ENCODE data around the gene PNLIPRP1.

Gene PNLIPRP1

GRCh38 chr10:116590590-116591444, at the start of gene PNLIPRP1:
TSS of gene PNLIPRP1 (plus strand) at chr10:116590959. CDS start at chr10:116591130, 171 bp downstream.
- in situ Hi-C loops (cut with HindIII; ENCODE audit: low pct_ligation_motif_present, low sequenced_read_pairs), result no loop called here
- no peaks in the 10 kb centered on the region for H3K36me3 ChIP-seq (replicated peaks)
- no peak for DNase-seq
- H3K4me3 ChIP-seq (ENCODE audit: low read depth, low read length), result no peak within 1 kb of the TSS
- no peak within 1 kb of the TSS for H3K27ac ChIP-seq
- H3K27me3 ChIP-seq (replicated peaks), result no peaks in the 10 kb centered on the region
- no peak for TF ChIP-seq CTCF (IDR thresholded peaks at IDR 0.05; ENCODE audit: low read depth, low read length, missing control alignments)

- TF ChIP-seq CTCF (IDR thresholded peaks at IDR 0.05; ENCODE audit: low read depth, low read length, missing control alignments), result no peak
- no peak overlapping the region for H3K27ac ChIP-seq
- H3K4me3 ChIP-seq (ENCODE audit: low read depth, low read length), result no peak overlapping the region
- H3K36me3 ChIP-seq (replicated peaks), result no peaks in the 10 kb centered on the region
- H3K27me3 ChIP-seq (replicated peaks), result no peaks in the 10 kb centered on the region
- DNase-seq, result no peak
- in situ Hi-C loops (cut with HindIII; ENCODE audit: low pct_ligation_motif_present, low sequenced_read_pairs), result no loop called here
Measured at GRCh38 chr10:116542007-116542677, 48.6 kb upstream of the PNLIPRP1 start.

GRCh38 chr10:116545122-116545521, 45.6 kb upstream of the PNLIPRP1 start:
- no peak for TF ChIP-seq CTCF (IDR thresholded peaks at IDR 0.05; ENCODE audit: low read depth, low read length, missing control alignments)
- DNase-seq, result no peak
- H3K27ac ChIP-seq, result no peak overlapping the region
- no peaks in the 10 kb centered on the region for H3K27me3 ChIP-seq (replicated peaks)
- in situ Hi-C loops (cut with HindIII; ENCODE audit: low pct_ligation_motif_present, low sequenced_read_pairs), result no loop called here
- no peak overlapping the region for H3K4me3 ChIP-seq (ENCODE audit: low read depth, low read length)
- no peaks in the 10 kb centered on the region for H3K36me3 ChIP-seq (replicated peaks)

- no peak for DNase-seq
- no peak for TF ChIP-seq CTCF (IDR thresholded peaks at IDR 0.05; ENCODE audit: low read depth, low read length, missing control alignments)
- in situ Hi-C loops (cut with HindIII; ENCODE audit: low pct_ligation_motif_present, low sequenced_read_pairs), result no loop called here
- Histone ChIP-seq H3K27me3 (replicated peaks) (no peaks in the 10 kb centered on the region), H3K36me3 (replicated peaks) (no peaks in the 10 kb centered on the region), H3K4me3 (ENCODE audit: low read depth, low read length) (no peak within 1 kb of the TSS), H3K27ac (no peak within 1 kb of the TSS)
Measured at GRCh38 chr10:116545756-116546155, 45.0 kb upstream of the PNLIPRP1 start, which contains the start of gene PNLIP. TSS of gene PNLIP (plus strand) at chr10:116545931. CDS start at chr10:116546093, 162 bp downstream.

GRCh38 chr10:116548301-116548700, 42.5 kb upstream of the PNLIPRP1 start:
- in situ Hi-C loops (cut with HindIII; ENCODE audit: low pct_ligation_motif_present, low sequenced_read_pairs), result no loop called here
- Histone ChIP-seq H3K4me3 (ENCODE audit: low read depth, low read length) (no peak overlapping the region), H3K27me3 (replicated peaks) (no peaks in the 10 kb centered on the region), H3K36me3 (replicated peaks) (no peaks in the 10 kb centered on the region), H3K27ac (no peak overlapping the region)
- TF ChIP-seq CTCF (IDR thresholded peaks at IDR 0.05; ENCODE audit: low read depth, low read length, missing control alignments), result no peak
- DNase-seq, result no peak
